Measurements from ENCODE around the gene USP16.
A peak's percentile ranks its signal among the peaks of the same experiment; 100 is the strongest.
"Not testable (repeated sequence)": the region's sequence is repeated elsewhere in the genome, so short reads cannot be mapped to it uniquely, and the experiment has no call there.

USP16 gene

DNA sequence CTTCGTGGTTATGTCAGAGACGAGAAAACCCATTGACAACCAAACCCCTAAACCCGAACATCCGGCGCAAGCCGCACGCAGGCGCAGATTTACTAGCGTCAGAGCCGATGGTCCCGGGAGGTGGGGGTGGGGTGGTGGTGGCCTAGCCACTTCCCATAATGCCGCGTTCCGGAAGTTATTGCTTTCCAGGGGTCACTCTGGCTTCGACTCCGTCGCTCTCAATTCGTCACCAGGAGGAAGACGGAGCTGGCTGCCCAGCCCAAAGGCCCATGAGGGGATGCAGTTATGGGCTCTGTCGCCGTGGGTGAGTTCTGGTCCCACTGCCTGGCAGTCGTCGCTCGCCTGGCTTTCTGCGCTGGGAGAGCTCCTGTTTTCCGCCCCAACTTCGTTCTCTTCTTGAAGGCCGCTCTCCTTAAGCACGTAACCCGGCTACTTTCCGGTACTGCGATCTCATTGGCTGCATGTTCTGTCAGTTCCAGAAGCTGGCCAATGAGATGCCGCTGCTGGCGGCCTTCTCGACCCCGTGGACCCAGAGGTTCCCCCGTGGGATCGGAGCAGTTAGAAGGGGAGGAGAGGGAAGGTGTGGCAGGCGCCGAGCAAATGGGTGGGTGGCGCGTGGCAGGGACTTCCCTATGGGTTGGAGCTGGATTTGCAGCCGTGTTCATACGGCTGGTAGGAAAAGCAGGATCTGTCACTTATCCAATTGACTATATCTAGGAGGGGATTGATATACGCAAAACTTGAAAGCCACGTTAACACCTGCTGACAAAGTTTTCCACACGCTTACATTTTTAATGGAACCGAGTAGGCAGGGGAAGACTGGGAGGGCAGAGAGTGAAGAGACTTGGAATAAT, at the start of gene USP16:
Gene USP16 (plus strand): TSS at position 195 of the 854 bp plus-strand sequence. CDS start 3,246 bp downstream, outside the sequence.
- DNase-seq, result peak; percentile 97 to 98
- TF ChIP-seq GATA1 (IDR thresholded peaks at IDR 0.05; ENCODE audit: low read depth, low read length), result no peak
- TF ChIP-seq POLR2A (IDR thresholded peaks at IDR 0.05; ENCODE audit: low read length), result peak; percentile 80

DNA sequence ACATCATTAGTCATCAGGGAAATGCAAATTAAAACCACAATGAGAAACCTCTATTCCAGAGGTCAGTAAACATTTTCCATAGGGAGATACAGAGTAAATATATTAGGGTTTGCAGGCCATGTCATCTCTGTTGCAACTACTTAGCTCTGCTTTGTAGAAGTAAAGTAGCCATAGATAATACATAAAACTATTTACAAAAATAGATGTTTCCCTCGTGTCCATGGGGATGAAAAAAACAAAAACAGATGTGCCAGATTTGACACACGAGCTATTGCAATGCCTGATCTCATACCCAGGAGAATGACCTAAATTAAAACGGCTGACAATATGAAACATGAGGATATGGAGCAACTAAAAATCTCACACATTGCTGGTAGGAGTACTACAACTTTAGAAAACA, 49.1 kb upstream of the USP16 start:
- no peak for DNase-seq
- TF ChIP-seq GATA1 (IDR thresholded peaks at IDR 0.05; ENCODE audit: low read depth, low read length) (no peak), POLR2A (IDR thresholded peaks at IDR 0.05; ENCODE audit: low read length) (no peak)

- no peak for DNase-seq
- no peak for TF ChIP-seq POLR2A (IDR thresholded peaks at IDR 0.05; ENCODE audit: low read length)
- TF ChIP-seq GATA1 (IDR thresholded peaks at IDR 0.05; ENCODE audit: low read depth, low read length), result no peak
Observed at GRCh38 chr21:28979092-28979491, 45.4 kb upstream of the USP16 start.

DNA sequence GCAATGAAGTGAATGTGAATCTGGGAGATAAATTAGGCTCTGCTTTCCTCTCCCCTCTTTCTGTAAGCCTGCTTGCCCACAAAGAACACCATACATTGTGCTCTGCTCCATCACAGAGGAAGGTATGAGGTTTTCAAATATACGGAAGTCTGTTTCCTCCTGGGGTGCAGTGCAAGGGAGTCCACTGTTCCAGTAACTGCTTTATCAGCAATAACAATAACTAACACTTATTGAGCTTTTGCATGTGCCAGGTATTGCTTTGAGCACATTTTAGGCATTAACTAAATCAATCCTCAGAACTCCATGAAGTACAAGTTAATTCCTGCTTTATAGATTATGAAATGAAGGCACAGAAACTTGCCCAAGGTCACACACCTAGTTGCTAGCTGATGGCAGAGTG, 41.8 kb upstream of the USP16 start:
- TF ChIP-seq POLR2A (IDR thresholded peaks at IDR 0.05; ENCODE audit: low read length) (no peak), GATA1 (IDR thresholded peaks at IDR 0.05; ENCODE audit: low read depth, low read length) (no peak)
- no peak for DNase-seq

- TF ChIP-seq GATA1 (IDR thresholded peaks at IDR 0.05; ENCODE audit: low read depth, low read length) (no peak), POLR2A (IDR thresholded peaks at IDR 0.05; ENCODE audit: low read length) (no peak)
- DNase-seq, result no peak
Observed at GRCh38 chr21:28986677-28987076, 37.8 kb upstream of the USP16 start.

DNA sequence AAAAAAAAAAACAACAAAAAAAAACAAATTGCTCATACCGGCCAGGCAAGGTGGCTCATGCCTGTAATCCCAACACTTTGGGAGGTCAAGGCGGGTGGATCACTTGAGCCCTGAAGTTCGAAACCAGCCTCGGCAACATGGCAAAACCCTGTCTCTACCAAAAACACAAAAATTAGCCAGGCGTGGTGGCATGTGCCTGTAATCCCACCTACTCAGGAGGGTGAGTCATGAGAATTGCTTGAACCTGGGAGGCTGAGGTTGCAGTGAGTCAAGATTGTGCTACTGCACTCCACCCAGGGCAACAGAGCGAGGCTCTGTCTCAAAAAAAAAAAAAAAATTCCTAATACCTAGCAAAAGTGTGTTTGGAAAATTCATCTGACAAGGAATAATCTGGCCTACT, 36.3 kb upstream of the USP16 start:
- not testable (repeated sequence) for DNase-seq

DNA sequence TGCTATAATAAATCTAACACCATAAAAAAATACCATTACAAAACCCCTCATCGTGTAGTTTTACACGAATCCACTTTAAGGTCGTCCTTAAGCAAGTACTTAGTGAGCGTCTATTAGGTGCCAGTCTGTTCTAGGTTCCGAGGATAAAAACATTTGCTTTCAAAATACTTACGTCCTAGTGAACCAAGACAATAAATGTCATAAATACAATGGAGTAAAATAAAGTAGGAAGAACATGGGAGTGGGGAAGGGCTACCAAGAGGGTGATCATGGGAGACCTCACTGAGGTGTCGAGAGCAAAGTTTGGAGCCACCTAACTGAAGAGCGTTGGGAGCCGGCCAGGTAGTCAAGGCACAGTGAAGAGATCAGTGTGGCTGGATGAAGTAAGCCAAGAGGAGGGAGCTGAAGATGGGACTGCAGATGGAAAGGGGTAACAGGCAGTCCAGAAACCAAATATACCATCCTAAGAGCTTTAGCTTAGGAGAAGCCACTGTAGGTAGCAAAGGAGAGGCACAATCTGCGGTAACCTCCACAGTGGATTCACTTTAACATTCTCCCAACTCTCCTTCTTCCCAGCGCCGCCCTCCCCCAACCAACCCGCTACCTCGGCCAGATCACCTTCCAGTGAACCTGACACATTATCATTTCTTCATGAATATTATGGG, 32.5 kb upstream of the USP16 start:
- peak; percentile 67 to 72 for DNase-seq
- TF ChIP-seq POLR2A (IDR thresholded peaks at IDR 0.05; ENCODE audit: low read length), result no peak
- TF ChIP-seq GATA1 (IDR thresholded peaks at IDR 0.05; ENCODE audit: low read depth, low read length), result no peak

DNA sequence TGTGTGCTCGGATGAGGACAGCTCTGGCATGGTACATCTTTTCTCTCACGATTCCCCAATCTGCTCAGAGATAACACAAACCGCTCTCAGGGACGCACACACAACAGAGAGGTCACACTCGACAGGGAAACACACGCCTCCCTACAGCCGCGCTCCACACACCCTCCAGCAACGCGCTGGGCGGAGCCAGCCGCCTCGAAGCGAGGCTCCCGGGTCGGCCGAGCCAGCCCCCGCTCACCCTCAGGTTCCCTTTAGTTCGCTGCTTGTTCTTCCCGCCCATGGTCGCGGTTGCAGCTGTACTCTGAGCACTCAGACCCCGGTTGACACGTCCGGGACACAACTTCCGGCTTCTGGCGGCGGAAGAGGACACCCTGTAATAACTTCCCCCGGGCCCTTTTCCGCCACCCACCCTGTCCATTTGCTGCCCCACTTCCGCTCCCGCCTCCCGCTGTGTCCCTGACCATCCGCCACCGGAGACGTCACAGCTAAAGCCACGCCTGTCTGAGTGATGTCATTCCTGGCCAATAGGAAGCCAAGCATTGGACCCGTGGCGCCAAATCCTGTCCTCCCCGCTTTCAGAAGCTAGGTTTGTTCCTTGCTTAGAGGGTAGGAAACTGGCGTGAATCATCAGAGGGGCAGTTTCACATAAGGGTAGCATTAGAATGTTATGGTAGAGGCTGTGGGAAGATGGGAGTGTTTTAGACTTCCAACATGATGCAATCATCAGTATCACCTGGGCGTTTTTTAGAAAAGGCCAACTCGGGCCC, 31.8 kb upstream of the USP16 start, which contains the start of gene LTN1:
Gene LTN1 (minus strand): TSS at position 352 of the 767 bp plus-strand sequence. CDS start 72 bp downstream, at position 280.
- TF ChIP-seq GATA1 (IDR thresholded peaks at IDR 0.05; ENCODE audit: low read depth, low read length) (no peak), POLR2A (IDR thresholded peaks at IDR 0.05; ENCODE audit: low read length) (peak; percentile 91)

DNA sequence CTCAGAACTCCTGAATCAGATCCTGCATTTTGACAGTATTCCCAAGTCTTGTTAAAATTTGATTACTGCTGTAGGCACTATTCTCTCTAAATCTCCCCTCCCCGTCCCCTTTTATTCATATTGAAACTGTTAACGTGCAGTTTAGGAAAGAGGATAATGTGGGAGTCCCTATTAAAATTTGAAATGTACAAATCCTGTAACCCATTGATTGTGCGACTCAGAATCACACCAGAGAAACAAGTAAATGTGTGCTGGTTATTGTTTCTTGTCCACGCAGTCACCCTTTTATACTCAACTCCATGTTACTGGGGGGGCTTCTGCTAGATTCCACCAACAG, 31.2 kb upstream of the USP16 start:
- no peak for DNase-seq
- TF ChIP-seq POLR2A (IDR thresholded peaks at IDR 0.05; ENCODE audit: low read length), result no peak
- no peak for TF ChIP-seq GATA1 (IDR thresholded peaks at IDR 0.05; ENCODE audit: low read depth, low read length)

More for the DNA sequence above, 31.8 kb upstream of the USP16 start, which contains the start of gene LTN1:
- peak; percentile 100 for DNase-seq

- peak; percentile 97 to 98 for DNase-seq
Observed at GRCh38 chr21:29002442-29003144, 21.9 kb upstream of the USP16 start.

GRCh38 chr21:29005696-29006095, 18.8 kb upstream of the USP16 start:
- TF ChIP-seq POLR2A (IDR thresholded peaks at IDR 0.05; ENCODE audit: low read length) (no peak), GATA1 (IDR thresholded peaks at IDR 0.05; ENCODE audit: low read depth, low read length) (no peak)
- no peak for DNase-seq

More at GRCh38 chr21:29002442-29003144, 21.9 kb upstream of the USP16 start:
- TF ChIP-seq POLR2A (IDR thresholded peaks at IDR 0.05; ENCODE audit: low read length), result peak; percentile 98
- no peak for TF ChIP-seq GATA1 (IDR thresholded peaks at IDR 0.05; ENCODE audit: low read depth, low read length)

- no peak for TF ChIP-seq GATA1 (IDR thresholded peaks at IDR 0.05; ENCODE audit: low read depth, low read length)
- no peak for TF ChIP-seq POLR2A (IDR thresholded peaks at IDR 0.05; ENCODE audit: low read length)
- no peak for DNase-seq
Observed at GRCh38 chr21:29007135-29007534, 17.3 kb upstream of the USP16 start.

GRCh38 chr21:29007810-29008209, 16.7 kb upstream of the USP16 start:
- no peak for TF ChIP-seq POLR2A (IDR thresholded peaks at IDR 0.05; ENCODE audit: low read length)
- TF ChIP-seq GATA1 (IDR thresholded peaks at IDR 0.05; ENCODE audit: low read depth, low read length), result no peak

More at GRCh38 chr21:29007810-29008209, 16.7 kb upstream of the USP16 start:
- no peak for DNase-seq

Measured in erythroblast (primary cell).